HG02840 (cell line): ENCODE results near the gene C1D.
"Not testable (repeated sequence)": the region's sequence is repeated elsewhere in the genome, so short reads cannot be mapped to it uniquely, and the experiment has no call there.

Experiments
- ATAC-seq: cut with Tn5 transposase; IDR thresholded peaks from one replicate; pipeline ENCODE4 v1.9.1; 2021; ENCODE audit warnings: mild to moderate bottlenecking, moderate library complexity, moderate number of reproducible peaks; ENCODE audit not compliant: unreplicated experiment, low FRiP score

The C1D gene, protein sequence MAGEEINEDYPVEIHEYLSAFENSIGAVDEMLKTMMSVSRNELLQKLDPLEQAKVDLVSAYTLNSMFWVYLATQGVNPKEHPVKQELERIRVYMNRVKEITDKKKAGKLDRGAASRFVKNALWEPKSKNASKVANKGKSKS

DNA sequence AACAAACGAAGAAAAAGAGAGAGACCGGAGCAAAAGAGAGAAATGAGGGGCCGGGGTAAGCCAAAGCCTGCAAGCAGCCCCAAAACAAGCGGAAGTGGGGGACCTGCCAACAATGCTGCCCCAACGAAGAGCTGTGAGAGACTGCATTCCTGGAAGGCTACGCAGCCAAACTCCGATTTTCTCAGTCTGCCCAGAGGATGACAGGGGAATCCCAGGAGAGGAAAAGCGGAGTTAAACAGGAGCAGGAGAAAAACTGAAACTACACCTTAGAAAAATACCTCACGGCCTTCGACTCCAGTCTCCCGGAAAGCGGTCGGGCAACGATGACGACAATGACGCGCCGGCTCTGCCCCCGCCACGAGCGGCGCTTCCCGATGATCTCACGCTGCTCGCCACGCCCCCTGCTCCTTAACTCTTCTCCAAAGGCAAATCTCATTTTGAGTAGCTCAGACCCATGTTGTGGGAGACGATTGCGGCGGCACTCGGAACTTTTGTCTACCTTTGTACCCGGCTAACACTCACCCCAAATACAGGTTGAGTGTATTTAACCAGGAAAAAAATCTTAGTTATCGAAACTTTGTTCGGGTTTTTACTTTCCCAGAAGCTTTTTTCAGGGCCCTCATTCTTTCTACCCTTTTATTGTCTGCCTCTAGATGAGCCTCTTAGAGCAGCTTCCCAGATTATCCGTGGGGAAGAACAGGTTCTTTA lies at the start of gene C1D:
Gene C1D (minus strand): TSS at position 325 of the 708 bp plus-strand sequence. CDS start 15,694 bp downstream, outside the sequence.
- ATAC-seq = peak; percentile 95

DNA sequence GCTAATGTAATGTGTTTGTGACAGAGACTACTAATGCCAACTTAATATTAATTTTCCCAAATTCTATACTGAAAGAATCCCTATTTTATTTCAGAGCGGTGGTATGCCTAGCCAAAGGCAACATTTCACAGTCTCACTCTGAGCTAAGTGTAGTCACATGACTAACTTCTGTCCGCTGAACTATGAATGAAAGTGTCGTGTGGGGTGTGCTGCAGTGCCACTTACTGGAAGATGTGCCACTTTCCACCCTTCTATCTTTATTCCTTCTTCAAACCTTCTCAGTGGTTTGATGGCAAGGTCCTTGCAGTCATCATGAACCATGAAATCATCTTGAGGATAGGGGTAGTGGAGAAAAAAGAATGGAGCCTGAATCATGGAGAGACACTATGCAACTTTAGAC lies 47.3 kb upstream of the C1D start:
- ATAC-seq = peak; percentile 60

DNA sequence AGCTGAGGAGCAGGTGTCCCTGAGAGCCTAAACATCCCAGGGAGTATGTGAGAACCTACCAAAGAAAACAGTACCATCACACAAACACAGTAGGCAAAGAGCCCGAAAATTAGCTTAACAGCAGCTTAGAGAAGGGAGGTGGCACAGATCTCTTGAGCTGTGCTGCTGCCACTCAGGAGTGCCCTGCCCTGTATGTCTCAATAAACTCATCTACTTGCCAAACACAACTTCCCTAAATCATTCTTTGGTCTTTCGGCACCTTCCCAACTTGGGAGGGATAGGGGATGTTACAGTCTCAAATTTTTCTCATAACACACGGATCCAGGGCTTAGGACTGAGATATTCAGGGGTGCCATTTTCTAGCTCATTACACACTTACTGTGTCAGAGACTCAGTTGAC lies 45.3 kb upstream of the C1D start:
- no peak for ATAC-seq

DNA sequence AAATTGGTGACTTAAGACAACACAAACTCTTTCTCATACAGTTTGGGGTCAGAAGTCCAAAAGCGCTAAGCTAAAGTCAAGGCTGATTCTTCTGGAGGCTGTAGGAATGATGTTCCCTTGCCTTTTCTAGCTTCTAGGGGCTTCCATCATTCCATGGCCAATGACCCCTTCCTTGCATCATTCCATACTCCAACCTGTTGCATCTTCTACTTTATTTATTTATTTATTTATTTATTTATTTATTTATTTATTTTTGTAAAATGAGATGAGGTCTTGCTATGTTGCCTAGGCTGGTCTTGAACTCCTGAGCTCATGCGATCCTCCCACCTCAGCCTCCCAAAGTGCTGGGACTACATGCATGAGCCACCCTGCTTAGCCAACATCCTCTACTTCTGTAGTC lies 44.7 kb upstream of the C1D start:
- no peak for ATAC-seq

DNA sequence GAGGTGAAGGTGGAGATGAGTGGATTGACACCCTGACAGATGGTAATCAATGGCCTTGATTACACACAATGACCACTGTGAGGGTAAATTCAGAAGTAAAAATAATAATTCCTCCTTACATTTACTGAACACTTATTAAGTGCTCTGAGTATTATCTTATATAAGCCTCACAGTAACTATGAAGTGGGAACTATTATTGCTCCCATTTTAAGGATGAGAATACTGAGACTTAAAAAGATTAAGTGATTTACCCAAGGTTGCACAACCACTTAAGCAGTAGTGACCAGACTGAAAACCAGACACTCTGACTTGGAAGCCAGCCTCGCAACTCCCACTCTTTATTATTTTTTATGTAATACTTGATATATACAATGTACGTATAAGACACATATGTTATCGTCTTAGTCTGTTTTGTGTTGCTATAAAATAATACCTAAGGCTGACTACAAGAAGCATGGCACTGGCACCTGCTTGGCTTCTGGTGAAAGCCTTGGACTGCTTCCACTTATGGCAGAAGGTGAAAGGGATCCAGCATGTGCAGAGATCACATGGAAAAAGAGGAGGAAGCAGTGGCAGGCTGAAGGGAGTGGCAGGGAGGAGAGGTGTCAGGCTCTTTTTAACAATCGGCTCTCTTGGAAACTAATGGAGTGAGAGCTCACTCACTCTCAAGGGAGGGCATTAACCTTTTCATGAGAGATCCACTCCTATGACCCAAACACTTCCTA lies 41.5 kb upstream of the C1D start:
- ATAC-seq = no peak

DNA sequence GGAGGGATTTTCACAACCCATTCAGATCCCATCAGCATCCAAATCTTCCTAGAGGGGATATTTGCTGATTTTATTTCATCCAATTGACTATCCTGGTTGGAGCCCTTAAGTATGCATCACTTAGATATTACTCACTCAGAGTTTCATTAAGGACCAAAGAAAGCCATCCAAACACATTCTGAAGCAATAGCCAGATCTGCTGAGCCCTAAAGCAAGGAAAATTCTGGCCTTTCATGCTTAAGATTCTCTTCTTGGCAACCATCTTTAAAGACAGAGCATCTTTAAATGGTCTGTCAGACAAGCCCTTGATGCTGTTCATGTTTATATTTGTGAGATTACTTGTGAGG lies 40.9 kb upstream of the C1D start:
- no peak for ATAC-seq

DNA sequence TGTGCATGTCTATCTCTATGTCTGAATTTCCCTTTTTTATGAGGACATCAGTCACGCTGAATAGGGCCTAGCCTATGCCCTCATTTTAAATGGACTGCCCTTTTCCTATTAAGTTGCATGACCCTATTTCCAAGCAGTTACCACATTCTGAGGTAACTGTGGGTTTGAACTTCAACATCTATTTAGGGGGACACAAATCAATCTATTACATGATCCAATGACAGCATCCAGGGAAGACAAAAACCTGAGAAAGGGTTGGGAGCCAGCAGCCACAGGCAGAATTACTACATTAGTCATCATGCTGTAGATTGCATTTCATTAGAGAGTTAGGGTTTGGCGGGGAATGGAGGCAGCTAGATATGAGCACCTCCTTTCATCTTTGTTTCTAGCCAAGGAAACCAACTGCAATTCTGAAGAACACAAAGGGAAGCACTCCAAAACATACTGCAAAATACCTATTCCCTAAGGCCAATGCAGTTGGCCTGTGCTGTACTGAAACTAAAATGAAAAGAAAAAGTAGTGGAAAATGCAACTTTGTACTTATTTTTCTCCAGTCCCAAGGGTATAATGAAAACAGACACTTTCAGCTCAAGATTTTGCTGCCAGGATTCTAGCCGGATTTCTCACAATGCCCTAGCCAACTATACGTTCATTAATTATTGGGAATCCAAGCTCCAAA lies 40.4 kb upstream of the C1D start:
- ATAC-seq = no peak

DNA sequence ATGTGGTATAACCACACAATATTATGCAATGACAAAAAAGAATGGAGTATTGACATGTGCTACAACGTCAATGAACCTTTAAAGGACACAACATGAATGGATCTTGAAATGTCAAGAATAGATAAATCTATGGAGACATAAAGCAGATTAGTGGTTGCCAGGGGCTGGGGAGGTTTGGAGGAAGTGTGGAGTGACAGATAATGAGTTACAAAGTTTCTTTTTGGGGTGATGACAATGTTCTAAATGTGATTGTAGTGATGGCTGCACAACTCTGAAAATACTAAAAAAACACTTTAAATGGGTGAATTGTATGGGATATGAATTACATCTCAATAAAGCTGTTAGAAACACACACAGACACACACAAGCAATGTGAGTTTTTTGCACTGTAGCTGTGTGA lies 37.4 kb upstream of the C1D start:
- no peak for ATAC-seq

DNA sequence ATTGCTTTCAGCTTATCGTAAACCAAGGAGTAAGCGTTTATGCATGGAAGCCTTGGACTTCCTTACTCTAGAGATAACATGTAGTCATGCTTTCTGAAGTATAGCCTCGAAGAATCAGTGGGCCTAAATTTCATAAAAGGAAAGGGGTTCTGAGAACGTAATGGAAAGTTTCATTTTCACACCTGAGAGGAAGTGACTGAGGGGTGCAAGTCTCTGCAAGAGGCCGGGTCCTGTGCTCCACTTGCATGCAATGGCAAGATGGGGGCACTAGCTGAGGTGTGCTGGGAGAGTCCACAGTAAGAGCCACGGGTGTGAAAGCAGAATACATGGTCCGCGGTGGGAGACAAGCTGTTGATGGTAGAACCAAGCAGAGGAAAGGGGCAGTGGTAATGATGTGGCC lies 36.5 kb upstream of the C1D start:
- no peak for ATAC-seq

DNA sequence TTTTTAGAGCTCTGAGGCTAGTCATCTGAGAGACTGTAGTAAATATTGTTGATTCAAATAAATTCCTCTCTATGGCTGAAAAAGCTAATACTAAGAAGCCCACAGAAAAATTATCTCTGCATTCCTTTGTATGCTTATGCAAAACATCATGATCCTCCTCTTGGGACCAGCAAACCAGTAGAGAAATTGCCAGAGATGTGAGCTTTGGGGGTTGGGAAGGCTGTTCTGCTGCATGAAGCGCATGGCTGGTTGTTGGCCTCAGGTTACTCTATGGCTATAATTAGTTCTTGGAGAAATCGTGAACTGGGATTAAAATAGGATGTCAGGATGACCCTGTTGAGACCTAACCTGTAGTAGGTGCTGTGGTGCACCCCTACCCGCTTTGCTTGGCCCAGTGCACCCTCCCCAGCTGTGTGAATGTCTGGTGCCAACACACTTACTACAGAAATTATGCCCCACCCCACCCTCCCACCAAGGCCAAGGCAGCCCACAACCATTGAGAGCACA lies 35.5 kb upstream of the C1D start:
- ATAC-seq = no peak

DNA sequence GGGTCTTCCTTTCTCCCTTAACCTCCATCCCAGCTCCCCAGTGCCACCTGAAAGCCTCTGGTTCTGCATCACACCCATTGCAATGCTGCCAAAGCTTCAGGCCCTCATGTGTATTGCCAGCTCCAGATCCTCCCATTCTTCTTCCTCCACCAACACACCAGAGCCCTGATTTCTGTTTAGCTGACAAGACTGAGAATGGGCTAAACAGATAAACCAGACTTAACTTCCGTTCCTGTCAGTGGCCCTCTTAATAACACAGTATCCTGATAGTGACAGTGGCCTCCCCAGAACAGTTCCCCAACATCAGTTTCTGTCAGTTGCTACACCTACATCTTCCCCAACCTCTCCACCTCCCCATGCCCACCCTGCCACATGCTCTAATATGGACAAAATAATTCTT lies 31.3 kb upstream of the C1D start:
- ATAC-seq = no peak

DNA sequence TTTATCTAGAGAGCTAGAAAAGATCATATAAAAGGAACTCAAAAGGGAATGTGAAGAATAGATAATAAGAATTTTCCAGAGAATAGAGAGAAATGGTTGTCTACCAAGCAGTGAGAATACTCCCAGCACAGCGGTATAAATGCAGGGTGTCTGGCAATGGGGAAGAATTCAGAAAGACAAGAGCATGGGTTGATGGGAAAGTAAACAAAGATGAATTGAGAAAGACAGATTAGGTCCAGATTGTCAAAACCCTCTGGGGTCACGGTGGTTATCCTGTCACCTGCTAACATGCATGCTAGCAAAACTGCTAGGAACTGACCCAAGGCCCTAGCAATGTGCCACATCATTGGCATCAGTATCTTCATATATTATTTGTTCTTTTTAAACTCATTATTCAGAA lies 30.8 kb upstream of the C1D start:
- no peak for ATAC-seq

DNA sequence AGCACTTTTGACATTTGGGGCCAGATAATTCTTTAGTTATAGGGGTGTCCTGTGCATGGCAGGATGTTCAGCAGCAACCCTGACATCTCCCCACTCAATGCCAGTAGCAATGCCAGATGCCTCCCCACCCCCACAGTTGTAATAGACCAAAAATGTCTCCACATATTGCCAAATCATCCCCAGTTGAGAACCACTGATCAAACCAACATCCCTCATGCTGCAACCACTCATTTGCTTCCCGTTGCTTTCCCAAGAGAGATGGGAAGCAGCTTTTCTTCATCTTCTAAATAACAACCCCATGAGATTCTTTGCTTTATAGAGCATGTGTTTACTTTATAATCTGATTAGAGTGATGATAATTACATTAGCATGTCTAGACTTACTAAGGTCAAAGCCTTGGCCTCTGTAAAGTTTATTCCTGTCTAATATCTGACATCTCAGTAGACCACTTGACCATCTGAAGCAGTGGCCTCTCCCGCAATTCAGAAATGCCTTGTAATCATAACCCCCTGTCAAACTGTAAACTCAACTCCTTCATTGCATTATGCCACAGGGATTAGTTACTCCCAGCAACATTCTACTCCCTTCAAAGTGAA lies 28.7 kb upstream of the C1D start:
- no peak for ATAC-seq

DNA sequence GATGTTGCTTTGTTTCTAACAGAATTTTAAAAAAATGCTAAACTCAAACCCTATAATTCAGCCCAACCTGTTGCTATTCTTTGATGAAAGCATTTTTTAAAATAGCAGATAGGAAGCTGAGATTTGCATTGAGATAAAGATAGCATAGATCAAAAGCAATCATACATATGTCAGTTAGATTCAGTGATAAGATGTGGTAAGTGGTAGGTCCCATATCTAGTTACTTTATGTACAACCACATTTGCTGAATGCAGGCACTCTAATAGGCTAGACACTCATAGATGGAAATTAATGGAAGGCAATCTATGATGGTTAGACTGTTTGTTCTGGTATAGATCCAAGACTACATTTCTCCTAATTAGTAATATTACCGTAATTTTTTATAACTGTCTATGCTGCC lies 27.2 kb upstream of the C1D start:
- no peak for ATAC-seq

DNA sequence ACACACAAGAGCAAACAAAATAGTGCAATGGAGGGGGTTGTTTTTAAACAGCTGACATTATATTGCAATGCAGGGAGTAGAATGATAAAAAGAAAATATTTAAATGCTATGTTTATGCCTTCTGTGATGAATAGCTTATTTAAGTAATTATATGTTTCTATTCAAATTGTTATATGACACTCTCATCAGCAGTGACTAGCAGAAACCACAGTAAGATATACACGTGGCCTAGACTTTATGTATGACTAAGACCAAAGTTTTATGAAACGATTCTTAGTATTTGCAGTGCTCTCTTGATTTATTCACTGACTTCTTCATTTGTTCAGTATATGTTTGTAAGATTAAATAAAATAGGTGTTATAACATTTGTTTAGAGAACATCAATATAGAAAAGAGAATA lies 26.1 kb upstream of the C1D start:
- ATAC-seq = no peak

DNA sequence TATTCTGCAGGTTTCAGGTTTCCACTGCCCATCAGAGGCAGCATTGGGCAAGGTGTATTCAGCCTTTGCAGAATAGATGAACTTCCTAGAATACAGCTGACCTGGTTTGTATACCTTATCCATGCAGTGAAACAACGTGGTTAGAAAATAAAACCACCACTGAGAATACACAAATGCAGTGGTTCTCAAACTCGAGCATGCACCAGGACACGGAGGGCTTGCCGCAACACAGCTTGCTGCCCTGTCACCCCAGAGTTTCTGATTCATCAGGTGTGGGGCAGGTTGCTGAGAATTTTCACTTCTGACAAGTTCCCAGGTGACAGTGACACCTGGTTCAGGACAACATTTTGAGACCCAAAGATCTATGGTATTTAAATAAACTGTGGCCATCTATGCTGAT lies 23.4 kb upstream of the C1D start:
- ATAC-seq = peak; percentile 62

DNA sequence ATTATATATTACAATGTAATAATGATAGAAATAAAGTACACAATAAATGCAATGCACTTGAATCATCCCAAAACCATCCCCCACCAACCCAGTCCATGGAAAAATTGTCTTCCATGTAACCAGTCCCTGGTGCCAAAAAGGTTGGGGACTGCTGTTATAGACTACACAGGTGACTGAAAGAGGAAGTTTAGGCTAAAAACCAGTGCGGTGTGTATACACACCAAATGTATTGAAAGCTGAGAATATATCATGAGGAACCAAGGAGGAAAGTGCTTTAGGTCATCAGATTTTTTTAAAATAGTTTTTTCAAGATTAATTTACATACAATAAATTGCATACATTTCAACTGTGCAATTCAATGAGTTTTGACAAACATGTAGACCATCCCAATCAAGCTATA lies 20.5 kb upstream of the C1D start:
- no peak for ATAC-seq

DNA sequence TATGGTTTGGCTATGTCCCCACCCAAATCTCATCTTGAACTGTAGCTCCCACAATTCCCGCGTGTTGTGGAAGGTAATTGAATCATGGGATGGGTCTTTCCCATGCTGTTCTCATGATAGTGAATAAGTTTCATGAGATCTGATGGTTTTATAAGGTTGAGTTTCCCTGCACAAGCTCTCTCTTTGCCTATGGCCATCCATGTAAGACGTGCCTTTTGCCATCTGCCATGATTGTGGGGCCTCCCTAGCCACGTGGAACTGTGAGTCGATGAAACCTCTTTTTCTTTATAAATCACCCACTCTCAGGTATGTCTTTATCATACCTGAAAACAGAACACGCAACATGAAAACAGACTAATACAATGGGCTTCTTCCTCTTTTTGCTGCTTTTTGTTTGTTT lies 11.2 kb upstream of the C1D start:
- no peak for ATAC-seq

DNA sequence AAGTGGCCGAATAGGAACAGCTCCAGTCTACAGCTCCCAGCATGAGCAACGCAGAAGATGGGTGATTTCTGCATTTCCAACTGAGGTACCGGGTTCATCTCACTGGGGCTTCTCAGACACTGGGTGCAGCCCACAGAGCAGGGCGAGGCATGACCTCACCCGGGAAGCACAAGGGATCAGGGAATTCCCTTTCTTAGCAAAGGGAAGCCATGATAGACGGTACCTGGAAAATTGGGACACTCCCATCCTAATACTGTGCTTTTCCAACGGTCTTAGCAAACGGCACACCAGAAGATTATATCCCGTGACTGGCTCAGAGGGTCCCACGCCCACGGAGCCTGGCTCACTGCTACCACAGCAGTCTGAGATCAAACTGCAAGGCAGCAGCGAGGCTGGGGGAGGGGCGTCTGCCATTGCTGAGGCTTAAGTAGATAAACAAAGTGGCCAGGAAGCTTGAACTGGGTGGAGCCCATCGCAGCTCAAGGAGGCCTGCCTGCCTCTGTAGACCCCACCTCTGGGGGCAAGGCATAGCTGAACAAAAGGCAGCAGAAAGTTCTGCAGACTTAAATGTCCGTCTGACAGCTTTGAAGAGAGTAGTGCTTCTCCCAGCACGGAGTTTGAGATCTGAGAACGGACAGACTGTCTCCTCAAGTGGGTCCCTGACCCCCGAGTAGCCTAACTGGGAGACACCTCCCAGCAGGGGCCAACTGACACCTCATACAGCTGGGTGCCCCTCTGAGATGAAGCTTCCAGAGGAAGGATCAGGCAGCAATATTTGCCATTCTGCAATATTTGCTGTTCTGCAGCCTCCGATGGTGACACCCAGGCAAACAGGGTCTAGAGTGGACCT lies 1.2 kb upstream of the C1D start:
- not testable (repeated sequence) for ATAC-seq

DNA sequence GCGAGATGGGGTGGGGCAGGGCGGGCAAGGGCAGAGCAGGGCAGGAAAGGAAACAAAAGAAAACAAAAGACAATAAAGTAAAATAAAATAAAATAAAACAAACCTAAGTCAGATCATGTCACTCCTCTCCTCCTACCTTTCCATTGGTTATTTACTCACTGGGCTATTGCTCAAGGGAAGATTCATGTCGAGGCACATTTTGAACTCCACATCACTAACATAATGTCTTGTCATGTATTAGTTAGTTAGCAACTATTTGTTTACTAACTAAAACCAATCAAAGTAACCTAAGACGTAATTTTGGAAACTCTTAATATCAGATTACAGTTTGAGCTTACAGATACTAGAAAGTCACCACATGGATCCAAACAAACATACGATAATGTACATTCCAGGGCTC lies 2.2 kb downstream of the C1D start:
- ATAC-seq = no peak
